Measurements from ENCODE around the gene CDK2.
A peak's percentile ranks its signal among the peaks of the same experiment; 100 is the strongest.

Gene CDK2

GRCh38 chr12:55932551-55932910 is 34.1 kb upstream of the CDK2 start:
- no peaks in the 10 kb centered on the region for H3K36me3 ChIP-seq (replicated peaks; ENCODE audit: low read depth, low read length)
- no peak overlapping the region for H3K27ac ChIP-seq (ENCODE audit: low read length)
- peak overlapping the region; percentile 76 for H3K4me2 ChIP-seq (ENCODE audit: low read length)
- H4K20me1 ChIP-seq (ENCODE audit: insufficient read depth, low read length): no peaks in the 10 kb centered on the region
- peaks cover 34% of the 10 kb centered on the region for H3K4me1 ChIP-seq (ENCODE audit: low read length)
- peak overlapping the region; percentile 73 for H3K9ac ChIP-seq (ENCODE audit: low read length)
- TF ChIP-seq CTCF (IDR thresholded peaks at IDR 0.05; ENCODE audit: low read depth, low read length): no peak
- no peak for TF ChIP-seq EZH2phosphoT487 (IDR thresholded peaks at IDR 0.05; ENCODE audit: low read depth)
- peak overlapping the region; percentile 75; the same call in 1 of the 2 replicates for H2AFZ ChIP-seq (ENCODE audit: low read depth, low read length)
- peak overlapping the region; percentile 78 for H3K4me3 ChIP-seq (ENCODE audit: low read length)
- H3K79me2 ChIP-seq (ENCODE audit: low read length): peaks cover 12% of the 10 kb centered on the region
- peaks cover 3% of the 10 kb centered on the region; the same call in 1 of the 2 replicates for H3K27me3 ChIP-seq (ENCODE audit: low read depth, low read length)
- peaks cover 4% of the 10 kb centered on the region; the same call in 1 of the 2 replicates for H3K9me3 ChIP-seq (ENCODE audit: insufficient read depth, low read length)

GRCh38 chr12:55933169-55933798 is 33.3 kb upstream of the CDK2 start:
- Histone ChIP-seq H3K4me3 (ENCODE audit: low read length) (no peak overlapping the region), H2AFZ (ENCODE audit: low read depth, low read length) (no peak overlapping the region), H3K9ac (ENCODE audit: low read length) (no peak overlapping the region), H3K27ac (ENCODE audit: low read length) (no peak overlapping the region), H3K9me3 (ENCODE audit: insufficient read depth, low read length) (peaks cover 4% of the 10 kb centered on the region; the same call in 1 of the 2 replicates), H3K4me2 (ENCODE audit: low read length) (no peak overlapping the region), H4K20me1 (ENCODE audit: insufficient read depth, low read length) (no peaks in the 10 kb centered on the region), H3K27me3 (ENCODE audit: low read depth, low read length) (peaks cover 3% of the 10 kb centered on the region; the same call in 1 of the 2 replicates), H3K4me1 (ENCODE audit: low read length) (peaks cover 34% of the 10 kb centered on the region), H3K79me2 (ENCODE audit: low read length) (peaks cover 6% of the 10 kb centered on the region; the same call in 1 of the 2 replicates), H3K36me3 (replicated peaks; ENCODE audit: low read depth, low read length) (no peaks in the 10 kb centered on the region)
- no peak for TF ChIP-seq CTCF (IDR thresholded peaks at IDR 0.05; ENCODE audit: low read depth, low read length)
- TF ChIP-seq EZH2phosphoT487 (IDR thresholded peaks at IDR 0.05; ENCODE audit: low read depth): no peak

GRCh38 chr12:55933799-55934742 is 32.6 kb upstream of the CDK2 start:
- peaks cover under 1% of the 10 kb centered on the region; the same call in 1 of the 2 replicates for H3K79me2 ChIP-seq (ENCODE audit: low read length)
- H3K27me3 ChIP-seq (ENCODE audit: low read depth, low read length): peaks cover 3% of the 10 kb centered on the region; the same call in 1 of the 2 replicates
- peaks cover 28% of the 10 kb centered on the region for H3K4me1 ChIP-seq (ENCODE audit: low read length)
- H3K9me3 ChIP-seq (ENCODE audit: insufficient read depth, low read length): peaks cover 4% of the 10 kb centered on the region; the same call in 1 of the 2 replicates
- no peak overlapping the region for H2AFZ ChIP-seq (ENCODE audit: low read depth, low read length)
- no peak for TF ChIP-seq EZH2phosphoT487 (IDR thresholded peaks at IDR 0.05; ENCODE audit: low read depth)
- no peak for TF ChIP-seq CTCF (IDR thresholded peaks at IDR 0.05; ENCODE audit: low read depth, low read length)
- H4K20me1 ChIP-seq (ENCODE audit: insufficient read depth, low read length): no peaks in the 10 kb centered on the region
- no peaks in the 10 kb centered on the region for H3K36me3 ChIP-seq (replicated peaks; ENCODE audit: low read depth, low read length)
- no peak overlapping the region for H3K9ac ChIP-seq (ENCODE audit: low read length)
- no peak overlapping the region for H3K4me2 ChIP-seq (ENCODE audit: low read length)
- no peak overlapping the region for H3K27ac ChIP-seq (ENCODE audit: low read length)
- no peak overlapping the region for H3K4me3 ChIP-seq (ENCODE audit: low read length)

GRCh38 chr12:55934773-55935172 is 31.9 kb upstream of the CDK2 start:
- TF ChIP-seq EZH2phosphoT487 (IDR thresholded peaks at IDR 0.05; ENCODE audit: low read depth): no peak
- TF ChIP-seq CTCF (IDR thresholded peaks at IDR 0.05; ENCODE audit: low read depth, low read length): no peak
- Histone ChIP-seq H3K27ac (ENCODE audit: low read length) (no peak overlapping the region), H3K4me1 (ENCODE audit: low read length) (peaks cover 23% of the 10 kb centered on the region), H3K79me2 (ENCODE audit: low read length) (no peaks in the 10 kb centered on the region), H3K27me3 (ENCODE audit: low read depth, low read length) (peaks cover 3% of the 10 kb centered on the region; the same call in 1 of the 2 replicates), H3K9me3 (ENCODE audit: insufficient read depth, low read length) (peaks cover 3% of the 10 kb centered on the region; the same call in 1 of the 2 replicates), H4K20me1 (ENCODE audit: insufficient read depth, low read length) (no peaks in the 10 kb centered on the region), H3K4me3 (ENCODE audit: low read length) (no peak overlapping the region), H3K9ac (ENCODE audit: low read length) (no peak overlapping the region), H2AFZ (ENCODE audit: low read depth, low read length) (no peak overlapping the region), H3K36me3 (replicated peaks; ENCODE audit: low read depth, low read length) (no peaks in the 10 kb centered on the region), H3K4me2 (ENCODE audit: low read length) (no peak overlapping the region)

All from OCI-LY3 (cell line).